Colonic mucosa (tissue), 4 donors: Measurements from ENCODE around the gene GLRX5. TPM values are rescaled to one million over a fixed set of nuclear protein-coding genes. Genes with fewer than 3 reads are reported as not detected.

Source experiments
- DNase-seq: peaks from one replicate; pipeline ENCODE4 v3.0.0-alpha.2; 2020
- H3K27ac ChIP-seq: fragments of 200-600 bp; one replicate; pipeline ENCODE4 v1.8.0; 2021
- H3K27me3 ChIP-seq: fragments of 200-600 bp; one replicate; pipeline ENCODE4 v1.8.0; 2021
- H3K36me3 ChIP-seq: fragments of 200-600 bp; one replicate; pipeline ENCODE4 v1.8.0; 2021
- H3K4me1 ChIP-seq: fragments of 200-600 bp; one replicate; pipeline ENCODE4 v1.8.0; 2021; ENCODE audit warnings: mild to moderate bottlenecking
- H3K4me3 ChIP-seq: fragments of 200-600 bp; one replicate; pipeline ENCODE4 v1.8.0; 2021
- H3K9ac ChIP-seq, 2 donors: one replicate each; pipeline ENCODE4 v1.7.0; 2013; ENCODE audit warnings: control low read depth in 2 of 2, low read depth in 2 of 2, low read length in 2 of 2
- H3K9me3 ChIP-seq: fragments of 200-600 bp; one replicate; pipeline ENCODE4 v1.8.0; 2021
- intact Hi-C: fragments of 100-400 bp; cut with DNase I; formaldehyde crosslinking; loops from one replicate; pipeline ENCODE4 v1.14.1; 2022
- total RNA-seq, 2 donors: library from RNA; stranded (reverse); fragmentation: NEBNext Ultra II Directional in 1 of 2; extraction: Animal tissue kit (Norgen Biotek cat#: 25700) in 1 of 2; gene quantifications; one replicate each; pipeline ENCODE4 v1.2.1, GENCODE V29; 2021
- TF ChIP-seq, protein P1 (sequence below): fragments of 200-600 bp; IDR thresholded peaks from one replicate; pipeline ENCODE4 v1.8.0; 2022; ENCODE audit warnings: antibody characterized with exemption, mild to moderate bottlenecking
- donor health status: healthy.
- donor health status: DM: no; HTN: no; CAD: no.
- donor health status: DM: no; HTN: no; CAD: no.

Gene GLRX5
- total RNA-seq, 2 donors from 2014 or later: 51.9 to 64.6 TPM

DNA sequence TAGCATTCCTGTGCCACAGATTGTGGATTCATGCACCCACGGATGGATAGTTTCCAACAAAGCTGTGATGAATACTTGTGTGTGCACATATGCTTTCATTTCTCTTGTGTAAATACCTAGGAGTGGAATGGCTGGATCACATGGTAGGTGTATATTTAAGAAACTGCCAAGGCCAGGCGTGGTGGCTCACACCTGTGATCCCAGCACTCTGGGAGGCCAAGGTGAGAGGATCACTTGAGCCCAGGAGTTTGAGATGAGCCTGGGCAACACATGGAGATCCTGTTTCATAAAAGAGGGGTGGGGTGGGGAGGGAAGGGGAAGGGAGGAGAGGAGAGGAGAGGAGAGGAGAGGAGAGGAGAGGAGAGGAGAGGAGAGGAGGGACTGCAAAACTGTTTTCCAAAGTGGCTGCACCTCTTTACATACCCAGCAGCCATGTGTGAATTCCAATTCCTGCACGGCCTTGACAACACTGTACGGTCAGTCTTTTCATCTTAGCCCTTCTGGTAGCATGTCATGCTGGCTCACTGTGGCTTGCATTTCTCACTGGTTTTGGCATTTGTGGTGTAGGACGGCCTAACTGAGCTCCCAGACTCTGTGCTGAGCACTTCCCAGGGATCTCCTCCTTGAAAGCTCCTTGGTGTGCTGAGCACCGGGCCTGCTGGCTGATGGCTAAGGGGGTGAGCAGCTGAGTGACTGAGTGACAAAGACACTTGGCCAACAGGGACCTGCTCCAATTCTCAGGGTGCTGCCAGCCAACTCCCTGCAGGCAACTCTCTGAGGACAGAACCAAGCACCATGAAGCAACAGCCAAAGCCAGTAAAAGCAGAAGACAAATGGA is 46.3 kb upstream of the GLRX5 start:
- intact Hi-C loops: no loop called here
- Histone ChIP-seq H3K9me3 (no peaks in the 10 kb centered on the region), H3K4me3 (no peak overlapping the region), H3K27me3 (no peaks in the 10 kb centered on the region), H3K4me1 (peaks cover 17% of the 10 kb centered on the region), H3K36me3 (no peaks in the 10 kb centered on the region), H3K9ac (no peak overlapping the region), H3K27ac (no peak overlapping the region)
- TF ChIP-seq, protein P1, sequence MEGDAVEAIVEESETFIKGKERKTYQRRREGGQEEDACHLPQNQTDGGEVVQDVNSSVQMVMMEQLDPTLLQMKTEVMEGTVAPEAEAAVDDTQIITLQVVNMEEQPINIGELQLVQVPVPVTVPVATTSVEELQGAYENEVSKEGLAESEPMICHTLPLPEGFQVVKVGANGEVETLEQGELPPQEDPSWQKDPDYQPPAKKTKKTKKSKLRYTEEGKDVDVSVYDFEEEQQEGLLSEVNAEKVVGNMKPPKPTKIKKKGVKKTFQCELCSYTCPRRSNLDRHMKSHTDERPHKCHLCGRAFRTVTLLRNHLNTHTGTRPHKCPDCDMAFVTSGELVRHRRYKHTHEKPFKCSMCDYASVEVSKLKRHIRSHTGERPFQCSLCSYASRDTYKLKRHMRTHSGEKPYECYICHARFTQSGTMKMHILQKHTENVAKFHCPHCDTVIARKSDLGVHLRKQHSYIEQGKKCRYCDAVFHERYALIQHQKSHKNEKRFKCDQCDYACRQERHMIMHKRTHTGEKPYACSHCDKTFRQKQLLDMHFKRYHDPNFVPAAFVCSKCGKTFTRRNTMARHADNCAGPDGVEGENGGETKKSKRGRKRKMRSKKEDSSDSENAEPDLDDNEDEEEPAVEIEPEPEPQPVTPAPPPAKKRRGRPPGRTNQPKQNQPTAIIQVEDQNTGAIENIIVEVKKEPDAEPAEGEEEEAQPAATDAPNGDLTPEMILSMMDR: no peak
- DNase-seq: no peak

DNA sequence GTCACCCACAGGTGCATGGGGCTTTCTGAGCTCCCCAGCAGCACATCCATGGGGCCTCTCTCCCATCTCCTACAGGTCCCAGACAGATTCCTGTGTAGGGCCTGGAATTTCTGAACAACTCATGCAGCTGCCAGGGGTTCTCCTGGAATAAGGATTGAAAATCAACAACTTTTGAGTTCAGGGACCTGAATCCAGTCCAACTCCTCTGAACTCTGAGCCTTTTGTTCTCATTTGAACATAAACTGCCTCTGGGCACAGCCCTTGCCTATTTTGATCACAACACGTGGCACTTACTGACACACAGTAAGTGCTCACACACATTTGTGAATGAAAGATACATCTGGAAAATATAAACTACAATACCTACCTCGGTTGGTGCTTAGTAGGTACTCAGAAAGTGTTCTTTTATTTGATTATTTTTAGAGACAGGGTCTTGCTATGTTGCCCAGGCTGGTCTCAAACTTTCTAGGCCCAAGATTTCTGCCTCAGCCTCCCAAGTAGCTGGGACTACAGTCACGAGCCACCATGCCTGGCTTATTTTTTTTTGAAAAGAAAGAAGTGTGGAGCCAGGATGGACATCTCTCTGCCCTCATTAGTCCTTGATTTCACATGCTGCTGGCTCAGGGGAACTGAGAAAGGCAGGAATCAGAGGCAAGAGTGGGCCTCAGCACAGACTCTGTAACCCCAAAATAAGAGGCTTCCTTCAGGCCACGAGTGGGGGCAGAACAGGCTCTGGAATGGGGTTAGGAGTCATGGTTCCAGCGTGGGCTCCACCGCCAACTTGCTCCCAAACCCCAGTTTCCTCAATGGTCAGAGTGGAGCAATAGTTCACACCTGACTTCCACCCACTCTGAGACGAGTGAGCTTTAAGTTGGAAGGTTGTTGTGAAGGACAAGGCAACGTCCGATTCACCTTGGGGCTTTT is 45.4 kb upstream of the GLRX5 start:
- H3K4me1 ChIP-seq: peaks cover 13% of the 10 kb centered on the region
- H3K4me3 ChIP-seq: no peak overlapping the region
- TF ChIP-seq, protein P1: no peak
- H3K36me3 ChIP-seq: no peaks in the 10 kb centered on the region
- no peak for DNase-seq
- H3K9me3 ChIP-seq: no peaks in the 10 kb centered on the region
- H3K27me3 ChIP-seq: no peaks in the 10 kb centered on the region
- intact Hi-C loops: no loop called here
- peak overlapping the region in 1 of 2 donors; percentile 46 for H3K9ac ChIP-seq
- peak overlapping the region; percentile 62 for H3K27ac ChIP-seq

DNA sequence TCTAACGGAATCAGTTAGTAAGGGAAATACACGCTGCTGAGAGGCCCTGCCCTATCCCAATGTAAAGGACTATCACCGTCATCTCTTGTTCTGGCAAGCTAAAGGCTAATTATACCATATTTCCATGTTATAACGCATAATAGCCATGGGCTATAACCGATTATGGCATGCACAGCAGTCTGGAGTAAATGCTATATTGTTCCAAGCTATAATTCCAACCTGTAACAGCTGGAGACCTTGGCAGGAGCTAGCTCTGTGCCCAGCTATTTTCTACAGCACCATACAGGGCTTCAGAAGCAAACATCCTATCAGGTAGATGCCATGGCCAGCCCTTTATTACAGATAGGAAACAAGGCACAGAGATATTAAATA is 44.7 kb upstream of the GLRX5 start:
- H3K9me3 ChIP-seq: no peaks in the 10 kb centered on the region
- peak overlapping the region; percentile 62 for H3K27ac ChIP-seq
- no peaks in the 10 kb centered on the region for H3K27me3 ChIP-seq
- TF ChIP-seq, protein P1: no peak
- no peaks in the 10 kb centered on the region for H3K36me3 ChIP-seq
- intact Hi-C loops: no loop called here
- peak overlapping the region in 1 of 2 donors; percentile 46 for H3K9ac ChIP-seq
- peak; percentile 41 for DNase-seq
- H3K4me1 ChIP-seq: peaks cover 13% of the 10 kb centered on the region
- H3K4me3 ChIP-seq: no peak overlapping the region

DNA sequence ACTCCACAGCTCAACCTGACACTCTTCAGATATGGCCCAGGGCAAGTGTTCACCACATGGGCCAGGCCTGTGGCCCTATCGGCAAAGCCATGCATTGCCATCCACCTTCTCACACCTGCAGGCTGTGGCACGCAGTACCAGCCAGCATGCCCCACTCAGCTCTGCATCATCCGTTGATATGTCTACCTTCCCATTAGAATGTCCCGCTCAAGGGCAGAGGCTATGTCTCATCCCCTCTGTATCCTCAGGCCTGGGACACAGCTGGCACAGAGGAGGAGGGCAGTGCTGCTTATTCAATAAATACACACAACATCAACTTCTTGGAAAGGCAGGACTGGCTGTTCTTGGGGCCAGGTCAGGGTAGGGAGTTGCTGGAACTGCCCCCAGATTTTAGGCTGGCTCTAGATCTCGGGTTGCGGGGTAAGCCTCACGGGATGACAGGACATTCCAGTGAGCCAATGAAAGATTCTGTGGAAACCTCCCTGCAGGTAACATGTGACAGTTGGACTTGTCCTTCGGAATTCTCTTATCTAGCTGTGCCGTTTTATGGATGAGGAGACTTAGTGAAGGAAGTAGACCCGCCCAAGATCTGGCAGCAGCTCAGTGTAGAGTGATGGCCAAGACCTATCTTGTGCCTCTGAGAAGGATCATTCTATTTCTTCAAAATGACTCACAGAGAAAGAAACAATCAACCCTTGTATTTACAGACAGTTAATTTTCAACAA is 44.0 kb upstream of the GLRX5 start:
- H3K27ac ChIP-seq: peak overlapping the region; percentile 62
- H3K9ac ChIP-seq: peak overlapping the region in 1 of 2 donors; percentile 46
- H3K27me3 ChIP-seq: no peaks in the 10 kb centered on the region
- intact Hi-C loops: no loop called here
- TF ChIP-seq, protein P1: no peak
- H3K4me1 ChIP-seq: peaks cover 20% of the 10 kb centered on the region
- H3K9me3 ChIP-seq: no peaks in the 10 kb centered on the region
- DNase-seq: peak; percentile 86
- H3K4me3 ChIP-seq: no peak overlapping the region
- H3K36me3 ChIP-seq: no peaks in the 10 kb centered on the region
